GM19468 (cell line): ENCODE data around the gene MINAR1.

Experiments
- ATAC-seq: cut with Tn5 transposase; IDR thresholded peaks from one replicate; pipeline ENCODE4 v1.9.1; 2021; ENCODE audit warnings: mild to moderate bottlenecking, moderate library complexity, moderate number of reproducible peaks; ENCODE audit not compliant: unreplicated experiment; ENCODE audit errors: extremely low read depth

Gene MINAR1

GRCh38 chr15:79427781-79428598, 4.1 kb upstream of the MINAR1 start:
- no peak for ATAC-seq

GRCh38 chr15:79430901-79431635, 1.1 kb upstream of the MINAR1 start:
- ATAC-seq, result no peak

- ATAC-seq, result no peak
These were observed 474 bp downstream of the MINAR1 start for GRCh38 chr15:79432345-79433275.

- no peak for ATAC-seq
These were observed 1.3 kb downstream of the MINAR1 start for GRCh38 chr15:79433276-79433990.

GRCh38 chr15:79434361-79434760, 2.2 kb downstream of the MINAR1 start:
- ATAC-seq, result no peak

- ATAC-seq, result no peak
These were observed 4.1 kb downstream of the MINAR1 start for GRCh38 chr15:79436037-79436780.

- no peak for ATAC-seq
These were observed 5.3 kb downstream of the MINAR1 start for GRCh38 chr15:79437275-79438000.

- no peak for ATAC-seq
These were observed 7.1 kb downstream of the MINAR1 start for GRCh38 chr15:79439236-79439635.

- no peak for ATAC-seq
These were observed 8.3 kb downstream of the MINAR1 start for GRCh38 chr15:79440355-79440908.

- no peak for ATAC-seq
These were observed 10.8 kb downstream of the MINAR1 start for GRCh38 chr15:79442911-79443310.

- ATAC-seq, result no peak
These were observed 14.9 kb downstream of the MINAR1 start for GRCh38 chr15:79447060-79447459.

- ATAC-seq, result no peak
These were observed 18.5 kb downstream of the MINAR1 start for GRCh38 chr15:79450648-79451047.

GRCh38 chr15:79451361-79451999, 19.3 kb downstream of the MINAR1 start:
- ATAC-seq, result no peak

- no peak for ATAC-seq
These were observed 20.3 kb downstream of the MINAR1 start for GRCh38 chr15:79452244-79453051.

GRCh38 chr15:79453446-79453845, 21.3 kb downstream of the MINAR1 start:
- ATAC-seq, result no peak

- ATAC-seq, result no peak
These were observed 21.9 kb downstream of the MINAR1 start for GRCh38 chr15:79454063-79454462.

- no peak for ATAC-seq
These were observed 23.2 kb downstream of the MINAR1 start for GRCh38 chr15:79455361-79455760.
